Panc1 (cell line): ENCODE results near the gene MEGF11. TPM values are rescaled to one million over a fixed set of nuclear protein-coding genes. Genes with fewer than 3 reads are reported as not detected.

Experiments used
- ATAC-seq: fragments of 200-7000 bp; cut with Tn5 transposase; 2 replicates; pipeline ENCODE4 v1.9.1; 2020; ENCODE audit warnings: mild to moderate bottlenecking, moderate library complexity
- BruUV-seq: library from RNA; stranded (reverse); fragments of 400-500 nt; replicated peaks from 2 replicates; lab custom pipeline; 2021; lab: Mats Ljungman, UMichigan
- CTCF ChIA-PET: fragments of 300-600 bp; sonication (Branson Sonifier 250); formaldehyde crosslinking; loops from one replicate; lab custom pipeline; 2022; ENCODE audit warnings: antibody characterized with exemption; lab: Charles Lee
- POLR2A ChIA-PET: fragments of 300-600 bp; sonication (Branson Sonifier 250); formaldehyde crosslinking; loops from one replicate; lab custom pipeline; 2022; ENCODE audit warnings: antibody characterized with exemption; lab: Charles Lee
- DNase-seq: peaks from one replicate; pipeline ENCODE4 v3.0.0-alpha.2; 2010; ENCODE audit warnings: low read depth, low spot score
- H3K27ac ChIP-seq: 2 replicates; pipeline ENCODE4 v1.5.1; 2011; ENCODE audit warnings: mild to moderate bottlenecking, low read length, inconsistent platforms
- H3K27me3 ChIP-seq: fragments of 200-500 bp; sonication (Bioruptor generic); 2 replicates; pipeline ENCODE4 v1.6.0; 2014; ENCODE audit warnings: low read length, inconsistent platforms; ENCODE audit not compliant: control insufficient read depth, insufficient read depth
- H3K36me3 ChIP-seq: fragments of 200-500 bp; sonication (Bioruptor generic); 2 replicates; pipeline ENCODE4 v1.5.1; 2014; ENCODE audit warnings: inconsistent platforms, mild to moderate bottlenecking, low read length, moderate library complexity; ENCODE audit not compliant: control insufficient read depth, insufficient read depth
- H3K4me1 ChIP-seq: 2 replicates; pipeline ENCODE4 v1.5.1; 2011; ENCODE audit warnings: inconsistent platforms, mild to moderate bottlenecking, low read length, moderate library complexity; ENCODE audit not compliant: control insufficient read depth, insufficient read depth
- H3K4me3 ChIP-seq, 2 experiments: 2 replicates each; pipeline ENCODE4 v1.5.1; 2011 to 2012; ENCODE audit warnings: low read depth in 2 of 2, low read length in 2 of 2, mild to moderate bottlenecking in 2 of 2, inconsistent platforms in 1 of 2, moderate library complexity in 1 of 2
- H3K9me3 ChIP-seq: fragments of 200-500 bp; sonication (Bioruptor generic); 2 replicates; pipeline ENCODE4 v1.5.1; 2014; ENCODE audit warnings: low read depth, mild to moderate bottlenecking, inconsistent platforms, low read length, moderate library complexity; ENCODE audit not compliant: control insufficient read depth, insufficient read depth
- POLR2AphosphoS5 ChIP-seq: IDR thresholded peaks from 2 replicates; pipeline ENCODE4 v1.6.1; 2012; ENCODE audit warnings: mild to moderate bottlenecking, low read depth, low read length, moderate library complexity
- SIN3A ChIP-seq: IDR thresholded peaks from 2 replicates; pipeline ENCODE4 v1.6.1; 2012; ENCODE audit warnings: low read depth, mild to moderate bottlenecking, low read length, moderate library complexity, borderline replicate concordance; ENCODE audit not compliant: insufficient read depth
- TCF7L2 ChIP-seq: IDR thresholded peaks from 2 replicates; pipeline ENCODE4 v1.6.1; 2011; ENCODE audit warnings: mild to moderate bottlenecking, low read depth, low read length, inconsistent platforms
- in situ Hi-C: cut with HindIII; loops from 2 replicates; pipeline ENCODE4 v1.10.0; 2016; ENCODE audit warnings: low sequenced_read_pairs, low pct_unique_long_range_greater_than_20kb
- intact Hi-C: fragments of 100-400 bp; cut with micrococcal nuclease; formaldehyde crosslinking; loops from one replicate; pipeline ENCODE4 v1.10.0; 2022; ENCODE audit not compliant: unreplicated experiment
- total RNA-seq: library from RNA; stranded (reverse); gene quantifications from one replicate; pipeline ENCODE4 v1.2.1, GENCODE V29; 2021; ENCODE audit not compliant: unreplicated experiment
- TF ChIP-seq, protein P1 (sequence below), 2 experiments: IDR thresholded peaks; 2 replicates each; pipeline ENCODE4 v1.6.1; 2011 to 2012; ENCODE audit warnings: low read depth in 2 of 2, control low read depth in 1 of 2, low read length in 1 of 2, mild to moderate bottlenecking in 1 of 2, moderate library complexity in 1 of 2; ENCODE audit not compliant: insufficient read depth in 1 of 2
- TF ChIP-seq, protein P2 (sequence below): fragments of 450-650 bp; IDR thresholded peaks from 2 replicates; pipeline ENCODE4 v1.5.1; 2017; ENCODE audit warnings: mild to moderate bottlenecking

MEGF11 gene
- total RNA-seq, 1 experiment from 2014 or later = 0.95 TPM

DNA sequence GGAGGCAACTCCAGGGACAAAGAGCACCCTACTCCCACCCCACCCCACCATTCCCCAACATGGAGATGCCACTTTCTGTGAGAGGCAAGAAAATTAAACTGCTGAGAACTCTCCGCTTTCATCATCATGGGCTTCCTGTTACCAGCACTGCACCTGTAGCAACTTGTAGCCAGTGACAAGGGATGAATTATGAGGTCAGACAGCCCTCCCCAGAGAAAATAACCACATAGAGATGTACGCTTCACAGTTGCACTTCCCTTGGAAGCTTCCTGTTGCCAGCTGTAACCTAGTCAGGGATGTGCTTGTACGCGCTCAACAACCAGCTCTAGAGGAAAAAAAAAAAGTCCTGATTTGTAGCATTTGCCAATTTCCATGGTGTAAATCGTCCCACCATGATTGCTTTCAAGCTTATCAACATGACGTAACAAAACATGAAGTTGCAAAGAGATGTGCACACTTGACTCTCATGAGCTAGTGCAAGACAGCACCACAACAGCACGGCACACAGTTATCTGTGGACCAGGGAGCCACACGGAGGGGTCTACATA, 238.8 kb downstream of the MEGF11 start:
- POLR2A ChIA-PET = no interaction called here

DNA sequence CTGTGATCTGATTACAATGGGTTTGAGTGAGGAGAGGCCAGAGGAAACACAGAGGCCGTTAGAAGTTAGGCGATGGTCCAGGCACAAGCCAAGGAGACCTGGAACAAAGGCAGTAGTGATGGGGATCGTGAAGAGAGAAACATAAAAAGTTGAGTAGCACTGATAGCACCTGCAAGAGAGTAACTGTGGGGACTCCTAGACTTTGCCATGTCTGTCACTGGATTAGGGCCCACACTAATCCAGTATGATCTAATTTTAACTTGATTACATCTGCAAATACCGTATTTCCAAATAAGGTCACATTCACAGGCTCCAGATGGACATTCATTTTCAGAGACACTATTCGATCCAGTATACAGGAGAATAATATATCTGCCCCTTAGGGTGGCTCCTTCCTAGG, 239.5 kb downstream of the MEGF11 start:
- intact Hi-C loops = no loop called here
- TF ChIP-seq, protein P1, sequence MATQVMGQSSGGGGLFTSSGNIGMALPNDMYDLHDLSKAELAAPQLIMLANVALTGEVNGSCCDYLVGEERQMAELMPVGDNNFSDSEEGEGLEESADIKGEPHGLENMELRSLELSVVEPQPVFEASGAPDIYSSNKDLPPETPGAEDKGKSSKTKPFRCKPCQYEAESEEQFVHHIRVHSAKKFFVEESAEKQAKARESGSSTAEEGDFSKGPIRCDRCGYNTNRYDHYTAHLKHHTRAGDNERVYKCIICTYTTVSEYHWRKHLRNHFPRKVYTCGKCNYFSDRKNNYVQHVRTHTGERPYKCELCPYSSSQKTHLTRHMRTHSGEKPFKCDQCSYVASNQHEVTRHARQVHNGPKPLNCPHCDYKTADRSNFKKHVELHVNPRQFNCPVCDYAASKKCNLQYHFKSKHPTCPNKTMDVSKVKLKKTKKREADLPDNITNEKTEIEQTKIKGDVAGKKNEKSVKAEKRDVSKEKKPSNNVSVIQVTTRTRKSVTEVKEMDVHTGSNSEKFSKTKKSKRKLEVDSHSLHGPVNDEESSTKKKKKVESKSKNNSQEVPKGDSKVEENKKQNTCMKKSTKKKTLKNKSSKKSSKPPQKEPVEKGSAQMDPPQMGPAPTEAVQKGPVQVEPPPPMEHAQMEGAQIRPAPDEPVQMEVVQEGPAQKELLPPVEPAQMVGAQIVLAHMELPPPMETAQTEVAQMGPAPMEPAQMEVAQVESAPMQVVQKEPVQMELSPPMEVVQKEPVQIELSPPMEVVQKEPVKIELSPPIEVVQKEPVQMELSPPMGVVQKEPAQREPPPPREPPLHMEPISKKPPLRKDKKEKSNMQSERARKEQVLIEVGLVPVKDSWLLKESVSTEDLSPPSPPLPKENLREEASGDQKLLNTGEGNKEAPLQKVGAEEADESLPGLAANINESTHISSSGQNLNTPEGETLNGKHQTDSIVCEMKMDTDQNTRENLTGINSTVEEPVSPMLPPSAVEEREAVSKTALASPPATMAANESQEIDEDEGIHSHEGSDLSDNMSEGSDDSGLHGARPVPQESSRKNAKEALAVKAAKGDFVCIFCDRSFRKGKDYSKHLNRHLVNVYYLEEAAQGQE (IDR thresholded peaks at IDR 0.05; ENCODE audit: insufficient read depth in 1 of 2, low read depth in 2 of 2, low read length in 1 of 2) = no peak
- TF ChIP-seq, protein P2, sequence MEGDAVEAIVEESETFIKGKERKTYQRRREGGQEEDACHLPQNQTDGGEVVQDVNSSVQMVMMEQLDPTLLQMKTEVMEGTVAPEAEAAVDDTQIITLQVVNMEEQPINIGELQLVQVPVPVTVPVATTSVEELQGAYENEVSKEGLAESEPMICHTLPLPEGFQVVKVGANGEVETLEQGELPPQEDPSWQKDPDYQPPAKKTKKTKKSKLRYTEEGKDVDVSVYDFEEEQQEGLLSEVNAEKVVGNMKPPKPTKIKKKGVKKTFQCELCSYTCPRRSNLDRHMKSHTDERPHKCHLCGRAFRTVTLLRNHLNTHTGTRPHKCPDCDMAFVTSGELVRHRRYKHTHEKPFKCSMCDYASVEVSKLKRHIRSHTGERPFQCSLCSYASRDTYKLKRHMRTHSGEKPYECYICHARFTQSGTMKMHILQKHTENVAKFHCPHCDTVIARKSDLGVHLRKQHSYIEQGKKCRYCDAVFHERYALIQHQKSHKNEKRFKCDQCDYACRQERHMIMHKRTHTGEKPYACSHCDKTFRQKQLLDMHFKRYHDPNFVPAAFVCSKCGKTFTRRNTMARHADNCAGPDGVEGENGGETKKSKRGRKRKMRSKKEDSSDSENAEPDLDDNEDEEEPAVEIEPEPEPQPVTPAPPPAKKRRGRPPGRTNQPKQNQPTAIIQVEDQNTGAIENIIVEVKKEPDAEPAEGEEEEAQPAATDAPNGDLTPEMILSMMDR = no peak
- TF ChIP-seq SIN3A (no peak), TCF7L2 (no peak), POLR2AphosphoS5 (no peak)
- in situ Hi-C loops = no loop called here
- ChIA-PET POLR2A (no interaction called here), CTCF (no interaction called here)
- BruUV-seq = no TSS peak
- Histone ChIP-seq H3K36me3 (no peaks in the 10 kb centered on the region), H3K9me3 (no peaks in the 10 kb centered on the region), H3K27ac (no peak overlapping the region), H3K4me1 (no peaks in the 10 kb centered on the region), H3K4me3 (no peak overlapping the region), H3K27me3 (no peaks in the 10 kb centered on the region; the same call in 1 of the 2 replicates)
- ATAC-seq = no peak
- DNase-seq = no peak

More for the DNA sequence above, 238.8 kb downstream of the MEGF11 start:
- H3K36me3 ChIP-seq = no peaks in the 10 kb centered on the region
- H3K9me3 ChIP-seq = no peaks in the 10 kb centered on the region
- intact Hi-C loops = no loop called here
- no peaks in the 10 kb centered on the region for H3K4me1 ChIP-seq
- CTCF ChIA-PET = no interaction called here
- no peak for TF ChIP-seq TCF7L2
- TF ChIP-seq, protein P1 (IDR thresholded peaks at IDR 0.05; ENCODE audit: insufficient read depth in 1 of 2, low read depth in 2 of 2, low read length in 1 of 2) = no peak
- no peak for TF ChIP-seq SIN3A
- TF ChIP-seq POLR2AphosphoS5 = no peak
- TF ChIP-seq, protein P2 = no peak
- ATAC-seq = no peak
- no peak overlapping the region for H3K4me3 ChIP-seq
- no peak for DNase-seq
- H3K27ac ChIP-seq = no peak overlapping the region
- BruUV-seq = no TSS peak
- in situ Hi-C loops = no loop called here
- no peaks in the 10 kb centered on the region; the same call in 1 of the 2 replicates for H3K27me3 ChIP-seq
